ENCODE results near the gene CRYGS.

- TF ChIP-seq REST (IDR thresholded peaks at IDR 0.05; ENCODE audit: low read depth, low read length): no peak
- no peak for TF ChIP-seq CTCF (IDR thresholded peaks at IDR 0.05)
- TF ChIP-seq RXRA (IDR thresholded peaks at IDR 0.05; ENCODE audit: borderline replicate concordance, low read depth): no peak
- TF ChIP-seq FOXJ3 (CRISPR knock-in tag; IDR thresholded peaks at IDR 0.05): no peak
Observed at GRCh38 chr3:186583831-186584230, 39.7 kb upstream of the CRYGS start.
